Activated B cell treated with CpG ODN at 0.5 μM for 24 hours (primary cell): ENCODE results near the gene CDYL. TPM values are rescaled to one million over a fixed set of nuclear protein-coding genes. Genes with fewer than 3 reads are reported as not detected.
"Not testable (repeated sequence)": the region's sequence is repeated elsewhere in the genome, so short reads cannot be mapped to it uniquely, and the experiment has no call there.

Source experiments
- ATAC-seq: fragments of 200-7000 bp; cut with Tn5 transposase; one replicate; pipeline ENCODE4 v1.10.0; 2021; ENCODE audit warnings: low read depth, mild to moderate bottlenecking, moderate library complexity
- CTCF ChIA-PET: fragments of 350-600 bp; sonication (Branson Sonifier 250); formaldehyde crosslinking; loops from one replicate; lab custom pipeline; 2021; ENCODE audit warnings: antibody characterized with exemption; lab: Charles Lee
- POLR2A ChIA-PET: fragments of 350-600 bp; sonication (Branson Sonifier 250); formaldehyde crosslinking; loops from one replicate; lab custom pipeline; 2021; ENCODE audit warnings: antibody characterized with exemption; lab: Charles Lee
- DNase-seq: peaks from one replicate; pipeline ENCODE4 v3.0.0; 2022
- H3K27ac Mint-ChIP-seq: one replicate; pipeline ENCODE4 v1.8.0; 2020; ENCODE audit warnings: mixed read lengths
- H3K27me3 Mint-ChIP-seq: one replicate; pipeline ENCODE4 v1.8.0; 2021; ENCODE audit warnings: mixed read lengths
- H3K36me3 Mint-ChIP-seq: one replicate; pipeline ENCODE4 v1.8.0; 2021; ENCODE audit warnings: low read depth, mixed read lengths
- H3K4me1 Mint-ChIP-seq: one replicate; pipeline ENCODE4 v1.8.0; 2021; ENCODE audit warnings: mixed read lengths
- H3K4me3 Mint-ChIP-seq: one replicate; pipeline ENCODE4 v1.8.0; 2020; ENCODE audit warnings: mild to moderate bottlenecking, mixed read lengths
- H3K9me3 Mint-ChIP-seq: one replicate; pipeline ENCODE4 v1.8.0; 2020; ENCODE audit warnings: mixed read lengths
- CTCF ChIP-seq: fragments of 200-600 bp; IDR thresholded peaks from one replicate; pipeline ENCODE4 v1.8.0; 2022; ENCODE audit warnings: antibody characterized with exemption, mild to moderate bottlenecking
- intact Hi-C: fragments of 100-400 bp; cut with micrococcal nuclease; formaldehyde crosslinking; loops from one replicate; pipeline ENCODE4 v1.15.1; 2024
- total RNA-seq: library from RNA; stranded (reverse); gene quantifications from 2 replicates; pipeline ENCODE4 v1.2.3, GENCODE V29; 2022

Gene CDYL
- total RNA-seq, 1 donor from 2014 or later = 47.5 TPM

GRCh38 chr6:4848382-4849068 is 72.3 kb downstream of the CDYL start:
- Mint-ChIP-seq H3K4me3 (no peak overlapping the region), H3K27ac (no peak overlapping the region), H3K36me3 (peaks cover 9% of the 10 kb centered on the region), H3K27me3 (no peaks in the 10 kb centered on the region), H3K4me1 (peaks cover 43% of the 10 kb centered on the region), H3K9me3 (peaks cover 10% of the 10 kb centered on the region)
- intact Hi-C loops = loop anchor here (1.0 to 10.0 kb wide), 2 partner anchors 74 to 566 kb away; partner anchors contain the start of gene CDYL
- ChIA-PET CTCF (interaction anchor here (0.5 to 2.3 kb wide), 6 partner anchors 10 to 576 kb away, joined by 3 to 13 read pairs (median 3); no protein-coding TSS in a partner anchor), POLR2A (interaction anchor here (0.6 kb wide), 1 partner anchor 37 kb away, joined by 6 read pairs; no protein-coding TSS in a partner anchor)
- DNase-seq = no peak
- TF ChIP-seq CTCF = no peak
- ATAC-seq = no peak

GRCh38 chr6:4849226-4850022 is 73.2 kb downstream of the CDYL start:
- DNase-seq = no peak
- no peak overlapping the region for H3K4me3 Mint-ChIP-seq
- CTCF ChIA-PET = interaction anchor here (0.5 to 2.3 kb wide), 7 partner anchors 9 to 577 kb away, joined by 3 to 13 read pairs (median 3); no protein-coding TSS in a partner anchor
- POLR2A ChIA-PET = interaction anchor here (0.6 kb wide), 1 partner anchor 38 kb away, joined by 6 read pairs; no protein-coding TSS in a partner anchor
- H3K27ac Mint-ChIP-seq = no peak overlapping the region
- H3K36me3 Mint-ChIP-seq = peaks cover 7% of the 10 kb centered on the region
- peaks cover 4% of the 10 kb centered on the region for H3K9me3 Mint-ChIP-seq
- no peak for TF ChIP-seq CTCF
- peaks cover 46% of the 10 kb centered on the region for H3K4me1 Mint-ChIP-seq
- ATAC-seq = no peak
- no peaks in the 10 kb centered on the region for H3K27me3 Mint-ChIP-seq
- intact Hi-C loops = loop anchor here (10.0 kb wide), 1 partner anchor 75 kb away; the partner anchor contains the start of gene CDYL

- no peak for TF ChIP-seq CTCF
- peaks cover 46% of the 10 kb centered on the region for H3K4me1 Mint-ChIP-seq
- H3K27ac Mint-ChIP-seq = no peak overlapping the region
- intact Hi-C loops = no loop called here
- DNase-seq = no peak
- H3K9me3 Mint-ChIP-seq = peaks cover 2% of the 10 kb centered on the region
- no peaks in the 10 kb centered on the region for H3K27me3 Mint-ChIP-seq
- no peak for ATAC-seq
- CTCF ChIA-PET = no interaction called here
- H3K4me3 Mint-ChIP-seq = no peak overlapping the region
- peaks cover 13% of the 10 kb centered on the region for H3K36me3 Mint-ChIP-seq
- POLR2A ChIA-PET = no interaction called here
These were observed 74.8 kb downstream of the CDYL start for GRCh38 chr6:4851035-4851434.

GRCh38 chr6:4852186-4852585 is 76.0 kb downstream of the CDYL start:
- H3K27ac Mint-ChIP-seq, H3K9me3 Mint-ChIP-seq, ATAC-seq, DNase-seq, intact Hi-C loops, H3K4me3 Mint-ChIP-seq, H3K27me3 Mint-ChIP-seq, CTCF ChIA-PET: not testable (repeated sequence)
- peaks cover 50% of the 10 kb centered on the region for H3K4me1 Mint-ChIP-seq
- peaks cover 13% of the 10 kb centered on the region for H3K36me3 Mint-ChIP-seq
- POLR2A ChIA-PET = interaction anchor here (0.7 kb wide), 1 partner anchor 911 kb away, joined by 3 read pairs; no protein-coding TSS in a partner anchor

GRCh38 chr6:4852938-4853337 is 76.7 kb downstream of the CDYL start:
- CTCF ChIA-PET = no interaction called here
- no peak for TF ChIP-seq CTCF
- Mint-ChIP-seq H3K4me1 (peaks cover 53% of the 10 kb centered on the region), H3K27me3 (no peaks in the 10 kb centered on the region), H3K4me3 (no peak overlapping the region), H3K27ac (no peak overlapping the region), H3K36me3 (peaks cover 13% of the 10 kb centered on the region), H3K9me3 (peaks cover 2% of the 10 kb centered on the region)
- DNase-seq = no peak
- POLR2A ChIA-PET = interaction anchor here (0.8 kb wide), 1 partner anchor 77 kb away, joined by 7 read pairs; the partner anchor contains the start of gene CDYL
- intact Hi-C loops = no loop called here
- no peak for ATAC-seq
